GM18511 (cell line): Measurements from ENCODE around the gene STAT4.

Experiments
- ATAC-seq: cut with Tn5 transposase; IDR thresholded peaks from one replicate; pipeline ENCODE4 v1.9.1; 2021; ENCODE audit warnings: mild to moderate bottlenecking, moderate library complexity; ENCODE audit not compliant: unreplicated experiment

The STAT4 gene

DNA sequence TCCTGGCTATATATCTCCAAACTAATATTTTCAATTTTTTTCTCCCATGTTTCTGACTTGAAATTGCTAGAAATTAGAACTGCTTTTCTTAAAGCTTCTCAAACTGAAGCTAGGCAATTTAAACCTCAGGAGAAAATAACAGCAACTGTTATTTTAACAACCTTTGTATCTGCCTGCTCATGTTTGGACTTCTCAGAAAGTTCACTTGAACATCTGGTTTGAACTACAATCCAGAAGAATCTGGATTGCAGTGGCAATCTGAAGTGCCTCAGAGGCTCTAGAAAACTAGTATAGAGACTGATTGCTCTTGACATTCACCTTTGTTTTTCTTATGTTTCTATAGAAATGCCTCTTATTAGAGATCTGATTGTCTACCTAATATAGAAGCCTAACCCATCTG is 64.1 kb downstream of the STAT4 start:
- no peak for ATAC-seq

DNA sequence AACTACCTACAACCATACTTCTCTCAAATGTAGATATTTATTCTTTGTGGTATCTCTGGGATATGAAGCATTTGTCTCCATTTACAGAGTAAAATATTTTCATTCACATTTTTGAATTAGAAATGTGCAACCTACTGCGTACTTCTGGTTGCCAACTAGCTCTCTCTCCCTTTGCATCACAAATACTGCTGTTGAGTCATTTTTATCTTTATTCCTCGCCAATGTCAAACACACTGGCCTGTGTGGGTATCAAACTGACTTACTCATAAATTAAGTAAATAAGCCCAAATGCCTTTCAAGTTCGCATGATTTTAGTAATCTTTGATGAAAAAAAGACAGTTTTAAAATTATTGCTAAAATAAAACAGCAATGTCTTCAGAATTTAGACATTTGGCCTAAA is 67.3 kb downstream of the STAT4 start:
- ATAC-seq: no peak

DNA sequence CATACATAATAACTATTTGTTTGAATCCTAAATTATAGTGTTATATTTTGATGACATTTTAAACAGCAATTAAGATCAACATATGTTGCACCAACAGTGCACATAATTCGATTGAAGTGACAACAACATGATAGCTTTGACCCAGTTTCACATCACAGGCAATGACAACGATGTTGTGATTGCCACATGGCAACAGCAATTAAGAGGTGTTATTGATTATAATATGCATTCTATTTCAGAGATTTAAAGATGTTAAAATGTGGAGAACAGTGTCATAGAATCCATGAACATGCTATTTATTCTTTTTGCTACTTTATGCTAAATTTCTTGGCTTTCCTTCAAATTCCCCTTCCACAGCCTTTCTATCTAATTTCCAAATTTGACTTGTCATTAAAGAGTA is 68.5 kb downstream of the STAT4 start:
- no peak for ATAC-seq

DNA sequence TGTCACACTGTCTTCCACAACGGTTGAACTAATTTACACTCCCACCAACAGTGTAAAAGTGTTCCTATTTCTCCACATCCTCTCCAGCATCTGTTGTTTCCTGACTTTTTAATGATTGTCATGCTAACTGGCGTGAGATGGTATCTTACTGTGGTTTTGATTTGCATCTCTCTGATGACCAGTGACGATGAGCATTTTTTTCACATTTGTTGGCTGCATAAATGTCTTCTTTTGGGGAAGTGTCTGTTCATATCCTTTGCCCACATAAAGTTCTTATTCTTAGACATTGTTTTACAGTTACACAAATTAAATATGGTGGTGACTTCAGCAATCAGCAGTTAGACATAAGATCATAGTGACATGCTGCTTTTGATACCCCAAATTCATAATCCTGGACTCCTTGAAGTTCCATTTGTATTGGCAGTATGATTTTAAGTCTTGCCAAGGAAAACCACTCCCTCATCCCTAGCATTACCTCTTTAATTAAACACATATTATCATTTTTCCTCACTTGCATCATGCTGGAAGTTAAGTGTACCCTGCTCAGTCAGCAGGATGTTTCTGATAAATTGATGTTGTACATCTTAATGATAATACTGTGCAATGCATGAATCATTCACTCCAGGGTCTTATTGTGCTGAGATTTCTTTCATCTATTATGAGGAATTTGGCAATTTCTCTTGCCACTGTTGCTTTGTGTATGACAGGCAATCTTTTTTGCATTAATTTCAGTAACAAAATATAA is 69.2 kb downstream of the STAT4 start:
- ATAC-seq: no peak

DNA sequence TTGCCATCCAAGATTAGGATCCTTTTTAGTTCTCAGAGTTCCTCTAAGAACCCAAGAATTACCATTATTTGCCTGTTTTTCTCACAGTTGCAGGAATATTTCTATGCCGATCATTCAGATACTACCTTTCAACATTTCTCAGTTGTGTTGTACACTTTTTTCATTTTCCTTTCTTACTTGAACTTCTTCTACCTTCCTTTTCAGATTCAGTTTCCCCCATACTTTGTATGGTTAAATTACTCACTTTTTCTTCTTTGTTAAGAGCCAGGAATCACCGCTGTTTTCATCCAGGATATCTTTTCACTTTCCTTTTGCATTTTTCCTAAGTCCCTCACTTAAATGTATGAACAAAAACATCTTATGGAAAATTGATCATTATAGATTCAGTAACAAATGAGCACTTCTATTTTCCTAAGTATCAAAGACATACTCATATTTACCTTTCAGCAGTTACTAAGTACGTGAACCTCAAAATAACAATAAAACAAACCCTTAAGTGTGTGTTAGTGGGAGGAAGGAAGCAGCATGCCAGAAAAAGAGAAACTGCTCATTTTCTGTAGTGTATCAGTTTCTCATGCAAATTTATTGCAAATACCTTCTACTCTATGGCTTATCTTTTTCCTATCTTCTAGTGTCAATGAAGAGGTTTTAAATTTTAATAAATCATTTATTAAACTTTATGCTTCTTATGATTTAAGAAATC is 72.5 kb downstream of the STAT4 start:
- ATAC-seq: no peak

GRCh38 chr2:191070276-191070675 is 80.5 kb downstream of the STAT4 start:
- ATAC-seq: no peak

DNA sequence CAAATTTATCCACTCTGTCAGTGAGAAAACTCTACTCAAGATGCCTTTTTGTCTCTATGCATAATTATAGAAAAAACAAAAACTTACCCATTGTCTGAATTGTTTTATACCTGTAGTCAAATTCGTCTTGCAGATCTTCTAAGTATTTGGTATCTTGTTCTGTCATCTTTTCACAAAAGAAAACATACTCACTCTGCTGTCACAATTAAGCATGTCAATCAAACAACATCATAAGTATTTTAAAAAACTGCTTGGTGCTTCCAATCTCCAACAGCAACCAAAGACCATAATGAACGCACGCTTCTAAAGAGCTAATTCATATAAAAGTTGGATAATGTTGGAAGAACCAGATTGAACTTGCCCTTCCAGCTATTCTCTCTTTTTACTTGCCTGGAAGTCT is 81.2 kb downstream of the STAT4 start:
- ATAC-seq: no peak

DNA sequence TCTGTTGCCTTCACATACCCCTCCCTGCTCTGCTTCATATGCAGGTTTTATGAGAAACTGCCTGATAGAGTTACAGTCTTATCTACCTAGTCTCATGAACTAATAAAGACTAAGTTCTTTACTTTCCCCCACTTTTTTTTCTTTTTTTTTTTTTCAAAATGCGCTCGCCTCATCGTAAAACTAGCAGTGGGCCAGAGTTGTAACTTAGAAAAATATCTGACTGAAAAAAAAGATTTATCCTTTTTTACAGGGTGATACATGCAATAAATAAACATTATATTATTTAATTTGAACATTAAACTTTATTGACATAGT is 83.9 kb downstream of the STAT4 start:
- ATAC-seq: no peak

DNA sequence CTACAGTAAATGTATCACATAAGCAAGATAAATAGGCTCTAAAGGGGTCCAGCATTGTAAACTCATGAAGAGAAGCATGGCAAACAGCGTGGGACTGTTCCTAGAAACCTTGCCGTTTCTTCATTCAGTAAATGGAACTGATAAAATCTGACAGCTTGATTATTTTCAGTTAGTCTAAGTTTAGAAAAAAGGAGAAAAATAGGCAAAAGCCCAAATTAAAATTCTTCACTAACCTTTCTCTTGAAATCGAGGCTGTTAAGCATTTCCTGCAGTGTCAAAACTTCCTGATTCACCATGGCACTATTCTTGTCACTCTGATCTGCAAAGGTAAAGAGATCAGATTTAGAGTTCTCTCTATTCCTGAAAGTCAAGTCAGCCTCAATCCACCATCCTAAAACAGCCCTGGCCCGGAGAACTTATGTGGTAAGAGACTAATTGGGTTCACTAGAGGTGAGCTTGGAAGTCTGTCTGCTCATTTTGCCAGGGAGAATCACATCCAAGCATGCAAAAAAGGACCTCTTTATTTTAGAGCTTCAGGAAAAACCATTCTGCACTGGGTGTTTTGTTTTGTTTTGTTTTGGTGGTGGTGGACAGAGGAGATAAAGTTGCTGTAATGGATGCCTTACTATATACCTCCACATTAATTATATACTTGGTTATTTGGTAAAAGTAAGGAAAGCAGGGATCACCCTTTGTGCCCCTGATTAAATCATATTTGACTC is 84.4 kb downstream of the STAT4 start:
- no peak for ATAC-seq

DNA sequence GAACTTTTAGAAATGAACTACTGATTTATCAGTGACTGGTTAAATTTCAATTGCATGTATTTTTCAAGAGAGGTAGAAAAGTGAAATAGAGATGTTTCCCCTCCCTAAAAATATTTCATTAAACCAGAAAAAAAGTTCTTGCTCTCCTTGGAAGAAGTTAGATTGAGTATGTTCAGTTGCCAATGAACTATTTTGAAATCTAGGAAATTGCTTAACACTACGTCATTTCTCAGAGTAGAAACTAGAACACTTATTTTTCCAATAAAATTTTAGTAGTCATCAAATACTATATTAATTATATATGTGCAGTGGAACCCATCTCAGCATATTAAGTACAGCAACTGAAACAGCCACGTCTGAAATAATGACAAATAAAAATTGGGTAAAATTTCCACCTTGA is 85.0 kb downstream of the STAT4 start:
- no peak for ATAC-seq

DNA sequence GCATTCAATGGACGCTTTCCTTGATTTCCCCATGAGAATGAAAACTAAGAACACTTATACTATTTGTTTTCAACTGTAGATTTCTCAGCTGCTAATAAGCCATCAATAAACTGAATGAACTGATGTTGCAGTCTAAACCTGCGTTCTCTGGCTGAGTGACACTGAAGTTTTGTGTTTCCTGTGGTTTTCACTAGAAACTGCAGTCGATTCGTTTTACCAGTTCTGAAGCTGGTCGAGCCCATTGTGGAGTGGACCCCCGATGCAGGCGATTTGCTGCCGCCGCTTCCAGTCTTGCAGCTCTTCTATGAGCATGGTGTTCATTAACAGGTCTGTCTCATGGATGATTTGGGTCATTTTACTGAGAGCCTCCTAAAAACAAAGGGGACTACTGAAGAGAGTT is 86.2 kb downstream of the STAT4 start:
- no peak for ATAC-seq

- ATAC-seq: no peak
Measured at GRCh38 chr2:191063584-191063983, 87.2 kb downstream of the STAT4 start.

DNA sequence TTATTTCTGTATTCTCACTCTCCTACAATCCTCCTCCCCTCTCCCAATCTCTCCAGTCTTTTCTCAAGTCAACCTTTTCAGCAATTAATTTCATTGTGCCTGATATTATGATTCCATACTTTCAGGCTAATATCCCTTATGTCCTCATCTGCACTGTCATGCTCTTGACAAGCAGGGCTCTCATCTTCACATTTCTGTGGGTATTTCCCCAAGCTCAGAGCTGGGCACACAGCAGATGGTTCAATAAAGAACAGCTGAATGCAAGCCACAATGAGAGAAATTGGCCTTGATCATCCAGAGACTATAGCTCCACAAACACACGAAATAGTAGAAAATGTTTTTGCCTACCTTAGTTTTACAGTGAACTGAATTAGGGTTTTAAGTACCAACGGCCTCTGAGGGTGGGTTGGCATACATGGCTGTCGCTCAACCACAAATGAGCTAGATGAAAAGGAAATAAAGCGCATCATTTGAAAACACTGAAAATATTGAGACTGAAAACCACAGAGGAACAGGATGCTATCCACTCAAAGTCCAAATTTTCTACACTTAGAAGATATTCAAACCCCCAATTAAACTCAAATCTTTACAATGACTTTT is 89.3 kb downstream of the STAT4 start:
- ATAC-seq: no peak

- no peak for ATAC-seq
Measured at GRCh38 chr2:191059308-191059707, 91.5 kb downstream of the STAT4 start.

DNA sequence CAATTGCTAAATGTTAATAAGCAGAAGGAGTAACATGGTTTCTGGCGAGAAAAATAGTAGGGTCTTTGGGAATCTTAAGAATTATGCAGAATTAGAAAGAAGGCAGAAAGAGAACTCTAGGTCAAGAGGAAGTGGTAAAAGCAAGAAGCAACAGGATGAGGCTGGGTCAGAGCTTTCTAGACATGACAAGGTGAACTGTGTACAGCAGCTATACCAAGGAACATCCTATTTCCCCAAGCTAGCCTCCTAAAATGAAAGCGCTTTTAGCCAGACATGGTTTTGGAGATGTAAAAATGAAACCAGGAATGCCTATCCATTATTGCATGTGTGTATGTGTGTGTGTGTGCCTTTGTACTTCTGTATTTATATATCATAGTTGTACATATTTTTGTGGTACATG is 94.6 kb downstream of the STAT4 start:
- no peak for ATAC-seq

DNA sequence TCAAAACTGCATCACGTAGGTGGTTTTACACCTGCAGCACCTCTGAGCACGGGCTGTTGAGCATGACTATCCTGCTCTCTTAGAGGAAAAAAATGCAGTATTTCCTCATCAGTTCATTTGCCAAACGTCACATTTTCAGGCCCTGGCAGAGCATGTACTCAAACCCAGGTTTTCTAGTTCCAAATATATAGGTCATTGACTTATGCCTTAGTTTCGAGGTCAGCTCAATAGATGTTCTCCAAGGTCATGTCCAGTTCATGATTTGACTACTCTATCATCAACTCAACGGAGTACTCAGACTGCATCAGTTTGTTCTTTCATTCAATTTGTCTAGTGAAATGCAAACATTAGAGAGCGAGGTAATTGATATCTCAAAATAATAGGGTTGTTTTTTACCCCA is 97.5 kb downstream of the STAT4 start:
- no peak for ATAC-seq

DNA sequence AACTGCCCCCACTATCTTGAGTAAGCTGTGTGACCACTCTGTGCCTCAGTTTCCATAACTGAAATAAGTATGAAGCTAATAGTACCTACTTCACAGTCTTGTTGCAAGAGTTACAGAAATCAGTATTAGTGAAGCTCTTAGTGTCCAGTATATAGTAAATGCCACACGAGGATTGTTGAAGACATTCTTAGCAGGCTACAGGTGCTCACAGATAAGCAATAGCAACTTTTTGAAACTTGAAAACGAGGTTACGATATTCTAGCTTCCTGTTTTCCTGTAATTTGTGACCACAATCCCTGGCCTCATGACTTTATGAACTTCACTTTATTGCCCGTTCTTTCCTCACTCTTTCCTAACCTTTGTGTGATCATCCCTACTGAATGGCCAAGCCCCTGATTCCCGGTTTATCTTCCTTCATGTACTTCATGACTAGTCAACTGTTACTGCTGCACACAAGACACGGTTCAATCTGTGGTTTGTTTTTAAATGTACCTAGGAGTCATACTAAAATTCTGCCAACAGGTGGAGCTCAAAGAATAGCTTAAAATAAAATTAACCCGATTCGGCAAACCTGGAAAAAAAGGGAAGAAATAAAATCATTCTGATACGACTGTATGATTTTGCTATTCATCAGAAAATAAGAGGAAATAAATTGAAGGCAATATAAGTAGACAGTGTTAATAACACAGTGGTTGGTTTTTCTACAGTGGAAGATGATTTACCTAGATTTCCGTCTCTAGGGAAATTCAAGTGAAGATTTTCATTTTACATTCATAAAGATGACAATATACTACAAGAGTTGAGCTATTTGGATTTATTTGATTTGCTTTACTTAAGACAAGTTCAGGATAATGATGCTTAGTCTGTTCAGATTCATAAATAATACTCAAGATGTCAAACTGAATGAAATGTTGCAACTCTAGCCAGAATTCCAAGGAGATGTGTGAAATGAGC is 98.7 kb downstream of the STAT4 start:
- ATAC-seq: peak; percentile 57

DNA sequence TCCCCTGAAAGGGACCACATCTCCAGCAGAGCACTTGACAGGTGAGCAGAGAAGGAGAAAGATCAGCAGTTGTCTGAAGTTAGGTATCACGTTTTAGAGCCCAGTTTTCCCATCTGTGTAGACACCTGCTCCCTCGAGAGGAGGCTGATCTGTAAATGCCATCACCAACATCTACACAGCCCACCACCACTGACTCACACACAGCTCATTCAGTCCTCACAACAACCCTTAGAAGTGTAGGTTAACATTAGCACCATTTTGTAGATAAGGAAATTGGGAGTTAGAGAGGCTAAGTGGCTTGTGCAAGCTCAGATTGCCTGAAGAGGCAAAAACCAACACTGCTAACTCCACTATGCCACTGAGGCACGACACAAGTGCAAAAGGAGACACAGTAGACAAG is 99.6 kb downstream of the STAT4 start:
- no peak for ATAC-seq

- ATAC-seq: no peak
Measured at GRCh38 chr2:191050640-191050987, 100.2 kb downstream of the STAT4 start.

DNA sequence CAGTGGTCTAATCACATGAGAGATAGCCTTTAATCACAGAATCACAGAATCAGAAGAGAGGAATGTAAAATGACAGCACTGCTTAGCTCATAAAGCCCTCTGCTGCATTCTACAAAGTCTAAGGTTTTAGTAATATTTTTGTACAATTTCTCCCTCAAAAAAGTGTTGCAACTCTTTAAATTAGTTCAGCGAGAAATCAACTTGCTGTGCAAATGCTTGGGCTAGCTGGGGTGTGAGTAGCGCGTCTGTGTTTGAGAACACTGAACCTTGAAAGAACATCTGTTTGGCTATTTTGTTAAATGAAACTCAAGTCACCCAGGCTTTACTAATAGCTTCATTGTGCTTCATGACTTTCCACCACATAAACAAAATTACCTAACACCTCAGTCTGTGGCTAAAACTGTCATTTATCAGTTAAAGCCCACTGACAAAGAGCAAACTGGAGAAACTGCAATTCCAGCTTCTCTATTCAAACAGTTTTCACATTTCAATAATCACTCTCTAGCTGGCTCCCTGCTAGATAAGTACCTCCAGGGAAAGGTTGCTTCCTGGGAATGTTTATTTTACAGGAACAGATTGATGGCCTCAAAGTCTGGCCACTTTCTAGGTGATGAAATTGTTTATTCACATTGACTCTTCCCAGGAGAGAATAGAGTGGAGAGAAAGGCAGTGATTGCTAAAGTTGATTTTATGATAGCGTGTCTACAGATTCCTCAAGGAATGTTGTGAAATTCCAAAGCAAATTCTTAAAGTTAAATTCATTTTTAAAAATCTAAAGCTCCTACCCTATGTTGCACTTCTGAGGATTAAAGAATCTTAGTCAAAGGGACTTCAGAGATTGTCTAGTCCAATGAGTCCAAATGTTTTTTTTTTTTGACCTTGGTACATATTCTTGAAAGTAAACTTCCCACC is 100.8 kb downstream of the STAT4 start:
- peak; percentile 71 for ATAC-seq
